ENCODE measurements around the gene NTSR2. TPM values are rescaled to one million over a fixed set of nuclear protein-coding genes. Genes with fewer than 3 reads are reported as not detected.
"Not testable (repeated sequence)": the region's sequence is repeated elsewhere in the genome, so short reads cannot be mapped to it uniquely, and the experiment has no call there.

NTSR2 gene
- total RNA-seq, 1 experiment from 2014 or later = not detected

GRCh38 chr2:11662882-11663281 lies 7.1 kb downstream of the NTSR2 start:
- Mint-ChIP-seq H3K27me3 (ENCODE audit: insufficient read depth, unreplicated experiment) (no peaks in the 10 kb centered on the region), H3K27ac (ENCODE audit: low read depth, unreplicated experiment) (no peak overlapping the region), H3K36me3 (ENCODE audit: insufficient read depth, unreplicated experiment) (no peaks in the 10 kb centered on the region), H3K9me3 (ENCODE audit: unreplicated experiment) (peaks cover 9% of the 10 kb centered on the region), H3K4me1 (ENCODE audit: insufficient read depth, unreplicated experiment) (peaks cover 11% of the 10 kb centered on the region), H3K4me3 (ENCODE audit: unreplicated experiment) (no peak overlapping the region)
- ChIA-PET POLR2A (no interaction called here), CTCF (interaction anchor here (0.6 to 1.8 kb wide), 5 partner anchors 19 to 117 kb away, joined by 3 to 5 read pairs (median 3); no protein-coding TSS in a partner anchor)
- no peak for TF ChIP-seq CTCF (IDR thresholded peaks at IDR 0.05; ENCODE audit: unreplicated experiment)
- DNase-seq (ENCODE audit: unreplicated experiment) = no peak
- intact Hi-C loops (cut with micrococcal nuclease) = no loop called here
- no TSS peak for BruUV-seq (replicated peaks)

- Mint-ChIP-seq H3K4me1 (ENCODE audit: insufficient read depth, unreplicated experiment) (peaks cover 6% of the 10 kb centered on the region), H3K4me3 (ENCODE audit: unreplicated experiment) (no peak overlapping the region), H3K36me3 (ENCODE audit: insufficient read depth, unreplicated experiment) (no peaks in the 10 kb centered on the region), H3K9me3 (ENCODE audit: unreplicated experiment) (peaks cover 9% of the 10 kb centered on the region), H3K27me3 (ENCODE audit: insufficient read depth, unreplicated experiment) (no peaks in the 10 kb centered on the region), H3K27ac (ENCODE audit: low read depth, unreplicated experiment) (no peak overlapping the region)
- ChIA-PET POLR2A (no interaction called here), CTCF (interaction anchor here (1.0 kb wide), 1 partner anchor 19 kb away, joined by 3 read pairs; no protein-coding TSS in a partner anchor)
- no peak for TF ChIP-seq CTCF (IDR thresholded peaks at IDR 0.05; ENCODE audit: unreplicated experiment)
- no peak for DNase-seq (ENCODE audit: unreplicated experiment)
- intact Hi-C loops (cut with micrococcal nuclease) = no loop called here
- BruUV-seq (replicated peaks) = no TSS peak
Measured at GRCh38 chr2:11661891-11662435, 8.0 kb downstream of the NTSR2 start.

- intact Hi-C loops (cut with micrococcal nuclease); CTCF ChIA-PET; POLR2A ChIA-PET; H3K9me3 Mint-ChIP-seq (ENCODE audit: unreplicated experiment); H3K4me1 Mint-ChIP-seq (ENCODE audit: insufficient read depth, unreplicated experiment); H3K27ac Mint-ChIP-seq (ENCODE audit: low read depth, unreplicated experiment); H3K4me3 Mint-ChIP-seq (ENCODE audit: unreplicated experiment); DNase-seq (ENCODE audit: unreplicated experiment); BruUV-seq (replicated peaks); H3K27me3 Mint-ChIP-seq (ENCODE audit: insufficient read depth, unreplicated experiment); H3K36me3 Mint-ChIP-seq (ENCODE audit: insufficient read depth, unreplicated experiment): not testable (repeated sequence)
Measured at GRCh38 chr2:11660396-11660795, 9.6 kb downstream of the NTSR2 start.

GRCh38 chr2:11659851-11660250 lies 10.1 kb downstream of the NTSR2 start:
- no peak overlapping the region for H3K27ac Mint-ChIP-seq (ENCODE audit: low read depth, unreplicated experiment)
- no TSS peak for BruUV-seq (replicated peaks)
- H3K36me3 Mint-ChIP-seq (ENCODE audit: insufficient read depth, unreplicated experiment) = no peaks in the 10 kb centered on the region
- intact Hi-C loops (cut with micrococcal nuclease) = no loop called here
- H3K4me3 Mint-ChIP-seq (ENCODE audit: unreplicated experiment) = no peak overlapping the region
- ChIA-PET POLR2A (no interaction called here), CTCF (no interaction called here)
- H3K27me3 Mint-ChIP-seq (ENCODE audit: insufficient read depth, unreplicated experiment) = no peaks in the 10 kb centered on the region
- peaks cover 9% of the 10 kb centered on the region for H3K9me3 Mint-ChIP-seq (ENCODE audit: unreplicated experiment)
- H3K4me1 Mint-ChIP-seq (ENCODE audit: insufficient read depth, unreplicated experiment) = peaks cover 6% of the 10 kb centered on the region
- DNase-seq (ENCODE audit: unreplicated experiment) = no peak
- TF ChIP-seq CTCF (IDR thresholded peaks at IDR 0.05; ENCODE audit: unreplicated experiment) = no peak

GRCh38 chr2:11659115-11659475 lies 10.9 kb downstream of the NTSR2 start:
- no peak for DNase-seq (ENCODE audit: unreplicated experiment)
- Mint-ChIP-seq H3K9me3 (ENCODE audit: unreplicated experiment) (peaks cover 9% of the 10 kb centered on the region), H3K4me1 (ENCODE audit: insufficient read depth, unreplicated experiment) (peaks cover 6% of the 10 kb centered on the region), H3K27ac (ENCODE audit: low read depth, unreplicated experiment) (no peak overlapping the region), H3K4me3 (ENCODE audit: unreplicated experiment) (no peak overlapping the region), H3K27me3 (ENCODE audit: insufficient read depth, unreplicated experiment) (no peaks in the 10 kb centered on the region), H3K36me3 (ENCODE audit: insufficient read depth, unreplicated experiment) (no peaks in the 10 kb centered on the region)
- BruUV-seq (replicated peaks) = no TSS peak
- intact Hi-C loops (cut with micrococcal nuclease) = no loop called here
- no peak for TF ChIP-seq CTCF (IDR thresholded peaks at IDR 0.05; ENCODE audit: unreplicated experiment)
- ChIA-PET CTCF (interaction anchor here (0.6 to 1.1 kb wide), 2 partner anchors 71 to 76 kb away, joined by 3 read pairs; no protein-coding TSS in a partner anchor), POLR2A (no interaction called here)

Measured in MCF 10A (cell line).